Measurements from ENCODE around the gene ACOT11.

GRCh38 chr1:54614024-54614423 is 66.0 kb downstream of the ACOT11 start:
- TF ChIP-seq CTCF (IDR thresholded peaks at IDR 0.05): no peak
- TF ChIP-seq POLR2A (IDR thresholded peaks at IDR 0.05): no peak
- TF ChIP-seq POLR2AphosphoS5 (IDR thresholded peaks at IDR 0.05): no peak
- no peak for TF ChIP-seq EP300 (IDR thresholded peaks at IDR 0.05)

Measured in upper lobe of left lung (tissue), 4 donors.